Gastroesophageal sphincter (tissue), 3 donors: Measurements from ENCODE around the gene DNAL1.
A peak's percentile ranks its signal among the peaks of the same experiment; 100 is the strongest.

Experiments used
- CTCF ChIP-seq, 4 experiments: fragments of 200-600 bp in 2 of 4; fragments of 450-650 bp in 2 of 4; sonication (generic) in 1 of 4; IDR thresholded peaks; one replicate each; pipeline ENCODE4 v1.5.1; 2017 to 2019; ENCODE audit warnings: antibody characterized with exemption in 4 of 4, mild to moderate bottlenecking in 2 of 4, moderate library complexity in 2 of 4
- EP300 ChIP-seq: sonication (generic); formaldehyde crosslinking; IDR thresholded peaks from one replicate; pipeline ENCODE4 v1.6.1; 2017; ENCODE audit warnings: antibody characterized with exemption, mild to moderate bottlenecking
- POLR2A ChIP-seq, 2 donors: fragments of 450-650 bp; IDR thresholded peaks; one replicate each; pipeline ENCODE4 v1.6.1; 2017; ENCODE audit warnings: antibody characterized with exemption in 2 of 2, mild to moderate bottlenecking in 2 of 2, moderate library complexity in 1 of 2
- POLR2AphosphoS5 ChIP-seq: sonication (generic); formaldehyde crosslinking; IDR thresholded peaks from one replicate; pipeline ENCODE4 v1.6.1; 2017; ENCODE audit warnings: antibody characterized with exemption

- no peak for TF ChIP-seq CTCF (IDR thresholded peaks at IDR 0.05)
- TF ChIP-seq POLR2AphosphoS5 = peak; percentile 66
- no peak for TF ChIP-seq POLR2A (IDR thresholded peaks at IDR 0.05)
- TF ChIP-seq EP300 = no peak
Observed at GRCh38 chr14:73740618-73741326, 96.0 kb downstream of the DNAL1 start.
